C4-2B (cell line): ENCODE measurements around the gene ANG.

Source experiments
- H3K27ac ChIP-seq: fragments of 450-650 bp; 2 replicates; pipeline ENCODE4 v1.5.1; 2017
- ZFX ChIP-seq: fragments of 450-650 bp; IDR thresholded peaks from 2 replicates; pipeline ENCODE4 v1.6.1; 2017
- TF ChIP-seq, protein P1 (sequence below): fragments of 450-650 bp; conservative IDR thresholded peaks from 2 replicates; pipeline ENCODE4 v1.5.1; 2017; ENCODE audit warnings: mild to moderate bottlenecking

The ANG gene

DNA sequence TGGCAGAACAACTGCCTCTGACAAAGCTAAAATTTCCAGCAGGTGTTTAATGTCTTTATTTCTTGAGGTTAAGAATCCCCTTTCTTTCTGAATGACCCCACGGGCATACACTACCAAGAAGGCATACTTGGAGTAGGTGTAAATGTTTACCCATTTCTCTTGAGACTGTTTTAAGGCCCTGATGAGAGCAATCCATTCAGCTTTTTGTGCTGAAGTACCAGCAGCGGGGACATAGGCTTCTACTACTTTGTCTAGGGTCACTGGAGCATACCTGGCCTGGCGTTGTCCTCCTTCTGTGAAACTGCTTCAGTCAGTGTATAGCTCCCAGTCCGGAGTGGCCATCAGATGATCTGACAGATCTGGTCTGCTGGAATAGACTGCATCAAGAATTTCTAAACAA is 22.7 kb downstream of the ANG start:
- no peak for TF ChIP-seq ZFX
- TF ChIP-seq, protein P1, sequence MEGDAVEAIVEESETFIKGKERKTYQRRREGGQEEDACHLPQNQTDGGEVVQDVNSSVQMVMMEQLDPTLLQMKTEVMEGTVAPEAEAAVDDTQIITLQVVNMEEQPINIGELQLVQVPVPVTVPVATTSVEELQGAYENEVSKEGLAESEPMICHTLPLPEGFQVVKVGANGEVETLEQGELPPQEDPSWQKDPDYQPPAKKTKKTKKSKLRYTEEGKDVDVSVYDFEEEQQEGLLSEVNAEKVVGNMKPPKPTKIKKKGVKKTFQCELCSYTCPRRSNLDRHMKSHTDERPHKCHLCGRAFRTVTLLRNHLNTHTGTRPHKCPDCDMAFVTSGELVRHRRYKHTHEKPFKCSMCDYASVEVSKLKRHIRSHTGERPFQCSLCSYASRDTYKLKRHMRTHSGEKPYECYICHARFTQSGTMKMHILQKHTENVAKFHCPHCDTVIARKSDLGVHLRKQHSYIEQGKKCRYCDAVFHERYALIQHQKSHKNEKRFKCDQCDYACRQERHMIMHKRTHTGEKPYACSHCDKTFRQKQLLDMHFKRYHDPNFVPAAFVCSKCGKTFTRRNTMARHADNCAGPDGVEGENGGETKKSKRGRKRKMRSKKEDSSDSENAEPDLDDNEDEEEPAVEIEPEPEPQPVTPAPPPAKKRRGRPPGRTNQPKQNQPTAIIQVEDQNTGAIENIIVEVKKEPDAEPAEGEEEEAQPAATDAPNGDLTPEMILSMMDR: no peak

GRCh38 chr14:20711685-20712084 is 23.1 kb downstream of the ANG start:
- TF ChIP-seq ZFX: no peak
- TF ChIP-seq, protein P1: no peak
- H3K27ac ChIP-seq: no peak overlapping the region

More for the DNA sequence above, 22.7 kb downstream of the ANG start:
- H3K27ac ChIP-seq: no peak overlapping the region

DNA sequence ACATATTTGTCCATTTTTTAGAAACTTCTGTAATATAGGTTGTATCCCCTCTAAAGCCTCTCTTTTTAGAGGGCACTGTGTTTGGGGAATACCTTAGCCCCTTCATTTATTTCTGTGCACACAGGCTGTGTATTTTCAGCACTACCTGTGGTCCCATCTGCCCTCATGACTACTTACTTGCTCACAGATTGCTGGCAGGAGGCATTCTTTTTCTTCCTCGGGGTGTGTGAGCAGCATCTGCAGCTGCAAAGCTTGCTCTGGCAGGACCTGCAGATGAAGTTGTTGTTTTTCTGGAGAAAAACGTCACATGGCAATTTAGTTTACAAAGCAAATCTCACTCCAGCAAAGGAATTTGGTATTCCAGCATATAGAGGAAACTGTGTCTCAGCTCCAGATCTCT is 24.3 kb downstream of the ANG start:
- TF ChIP-seq ZFX: no peak
- TF ChIP-seq, protein P1: no peak
- H3K27ac ChIP-seq: no peak overlapping the region

- peak overlapping the region; percentile 52 for H3K27ac ChIP-seq
- TF ChIP-seq ZFX: no peak
- TF ChIP-seq, protein P1: no peak
Observed at GRCh38 chr14:20714593-20715250, 26.2 kb downstream of the ANG start.

DNA sequence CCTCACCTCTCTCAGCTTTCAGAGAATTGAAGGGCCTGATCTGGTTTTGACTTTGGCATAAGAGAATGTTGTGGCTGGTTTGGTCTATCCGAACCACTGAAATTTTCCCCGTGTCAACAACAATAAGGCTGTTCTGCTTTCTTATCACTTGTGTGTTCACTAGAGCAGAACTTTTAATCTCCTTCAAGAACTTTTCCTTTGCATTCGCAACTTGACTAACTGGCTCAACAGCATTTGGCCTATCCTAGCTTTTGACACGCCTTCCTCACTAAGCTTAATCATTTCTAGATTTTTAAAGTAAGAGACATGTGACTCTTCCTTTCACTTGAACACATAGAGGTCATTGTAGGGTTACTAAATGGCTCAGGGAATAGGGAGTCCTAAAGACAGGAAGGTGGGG is 31.2 kb downstream of the ANG start:
- H3K27ac ChIP-seq: peak overlapping the region; percentile 15; the same call in 1 of the 2 replicates
- no peak for TF ChIP-seq ZFX
- TF ChIP-seq, protein P1: no peak

DNA sequence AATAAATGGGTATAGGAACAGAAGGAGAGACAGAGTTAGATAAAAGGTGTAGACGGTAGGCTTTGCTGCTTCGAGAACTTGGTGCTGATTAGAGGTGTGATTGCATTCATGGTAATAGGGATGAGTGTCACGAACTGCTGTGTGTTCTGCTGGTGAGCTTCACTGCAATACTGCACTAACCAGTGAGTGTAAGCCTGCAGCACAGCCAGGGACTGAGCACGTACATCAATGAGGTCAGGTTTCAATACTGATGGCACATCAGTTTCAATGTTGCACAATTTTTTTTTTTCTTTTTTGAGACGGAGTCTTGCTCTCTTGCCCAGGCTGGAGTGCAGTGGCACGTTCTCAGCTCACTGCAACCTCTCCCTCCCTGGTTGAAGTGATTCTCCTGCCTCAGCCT is 32.2 kb downstream of the ANG start:
- no peak for TF ChIP-seq ZFX
- TF ChIP-seq, protein P1: no peak
- H3K27ac ChIP-seq: no peak overlapping the region

- TF ChIP-seq ZFX: no peak
- TF ChIP-seq, protein P1: no peak
- no peak overlapping the region for H3K27ac ChIP-seq
Observed at GRCh38 chr14:20722016-20722415, 33.5 kb downstream of the ANG start.
